ENCODE measurements around the gene NOSTRIN.

Gene NOSTRIN

DNA sequence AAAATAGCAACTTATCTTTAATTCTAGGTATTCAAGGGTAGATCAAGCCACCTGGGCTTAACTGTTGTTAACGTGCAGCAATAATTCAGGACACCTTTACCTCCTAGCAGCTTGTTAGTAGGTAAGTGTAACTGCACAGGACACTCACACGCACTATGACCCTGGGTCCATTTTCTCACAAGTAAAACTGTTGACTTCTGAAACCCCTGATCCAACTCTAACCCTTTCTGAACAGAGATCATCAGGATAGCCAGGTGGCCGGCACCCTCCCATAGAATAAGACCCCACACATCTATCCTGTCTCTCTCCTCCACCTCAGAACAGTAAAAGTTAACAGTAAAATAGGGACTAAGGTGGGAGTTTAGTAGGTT lies 87.2 kb downstream of the NOSTRIN start:
- no peak for DNase-seq

DNA sequence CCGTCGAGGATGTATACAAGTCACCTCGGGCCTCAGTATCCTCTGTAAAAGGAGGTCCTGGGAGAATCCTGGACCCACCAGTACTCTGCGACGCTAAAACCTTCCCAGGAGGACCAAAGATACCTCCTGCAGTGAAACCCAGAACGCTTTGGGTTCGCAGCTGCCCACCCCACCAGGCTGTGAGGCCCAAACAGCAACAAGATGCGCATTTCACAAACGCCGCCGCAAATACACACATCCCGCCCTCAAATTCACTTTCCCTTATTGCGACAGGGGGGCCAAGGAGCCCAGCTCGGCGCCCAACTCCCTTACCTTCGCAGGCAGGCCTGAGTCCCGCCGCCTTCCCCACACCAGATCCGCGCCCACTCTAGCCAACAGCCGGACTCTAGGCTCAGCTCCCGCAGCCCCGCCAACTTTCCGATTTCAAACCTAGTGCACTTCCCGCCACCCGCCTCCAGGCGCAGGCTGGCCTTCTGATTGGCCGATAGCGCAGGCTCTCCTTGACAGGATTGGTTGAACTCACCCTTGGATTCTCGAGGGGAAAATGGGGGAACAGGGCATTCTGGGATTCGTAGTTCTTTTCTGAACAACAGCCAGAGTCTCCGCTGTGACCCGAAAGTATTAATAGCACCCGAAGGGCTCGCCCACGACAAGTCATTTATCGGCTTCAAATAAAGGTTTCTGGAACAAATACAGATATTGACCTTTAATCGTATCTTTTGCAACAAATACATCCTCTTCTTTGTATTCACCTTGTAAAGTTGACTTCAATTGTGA lies 87.8 kb downstream of the NOSTRIN start, which contains the start of gene SPC25:
Gene SPC25, minus strand, starts transcription at position 425 of the 777 bp plus-strand sequence. CDS start 911 bp downstream, outside the sequence.
- DNase-seq: peak; percentile 94

DNA sequence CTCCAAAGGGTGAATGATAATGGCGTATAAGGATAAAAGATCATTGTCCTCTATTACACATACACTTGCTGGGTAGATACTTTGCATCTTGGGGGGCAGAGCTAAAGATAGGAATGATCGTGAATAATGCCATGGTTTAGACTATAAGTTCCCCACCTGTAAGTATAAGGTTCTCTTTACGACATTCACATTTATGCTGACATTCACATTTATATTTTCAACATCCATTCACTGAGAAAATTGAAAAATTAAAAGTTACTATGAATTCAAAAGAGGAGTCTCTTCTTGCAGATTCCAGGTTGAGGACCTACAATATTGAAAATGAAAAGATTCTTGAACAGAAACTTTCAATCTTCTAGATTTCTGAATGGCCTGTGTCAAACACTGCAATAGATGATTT lies 89.9 kb downstream of the NOSTRIN start:
- no peak for DNase-seq

DNA sequence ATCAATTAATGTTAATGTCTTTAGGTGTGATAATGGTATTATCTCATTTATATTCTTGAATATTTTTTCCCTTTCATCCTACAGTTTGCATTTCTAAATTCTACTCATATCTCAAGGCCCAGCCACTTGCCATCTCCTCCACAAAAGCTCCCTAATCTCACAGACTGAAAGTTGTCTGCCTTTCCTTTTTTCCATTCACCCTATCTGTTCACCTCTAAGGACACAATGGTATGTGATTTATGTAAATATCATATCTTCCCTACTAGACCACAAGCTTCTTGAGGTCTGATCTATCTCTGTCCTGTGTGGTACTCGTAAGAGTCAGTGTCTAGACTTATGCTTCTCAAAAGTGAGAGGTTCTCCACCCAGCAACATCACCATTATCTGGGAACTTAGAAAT lies 91.7 kb downstream of the NOSTRIN start:
- no peak for DNase-seq

DNA sequence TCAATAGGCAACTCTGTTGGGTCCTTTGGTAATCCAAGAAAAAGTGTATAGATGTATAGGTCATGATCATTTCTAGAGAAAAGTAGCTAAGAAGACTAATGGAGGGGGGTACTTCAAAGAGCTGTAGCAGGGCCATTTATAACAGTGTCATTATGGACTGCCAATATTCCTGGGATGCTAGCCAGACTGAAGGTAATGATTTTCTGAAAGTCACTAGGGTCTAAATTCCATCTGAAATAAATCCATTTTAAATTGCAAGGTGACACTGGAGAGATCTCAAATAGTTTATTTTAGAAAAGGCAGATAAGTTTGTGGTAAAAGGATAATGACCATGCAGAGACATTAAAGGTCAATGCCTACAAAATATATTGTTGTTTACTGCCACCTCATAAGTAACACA lies 92.3 kb downstream of the NOSTRIN start:
- DNase-seq: no peak

DNA sequence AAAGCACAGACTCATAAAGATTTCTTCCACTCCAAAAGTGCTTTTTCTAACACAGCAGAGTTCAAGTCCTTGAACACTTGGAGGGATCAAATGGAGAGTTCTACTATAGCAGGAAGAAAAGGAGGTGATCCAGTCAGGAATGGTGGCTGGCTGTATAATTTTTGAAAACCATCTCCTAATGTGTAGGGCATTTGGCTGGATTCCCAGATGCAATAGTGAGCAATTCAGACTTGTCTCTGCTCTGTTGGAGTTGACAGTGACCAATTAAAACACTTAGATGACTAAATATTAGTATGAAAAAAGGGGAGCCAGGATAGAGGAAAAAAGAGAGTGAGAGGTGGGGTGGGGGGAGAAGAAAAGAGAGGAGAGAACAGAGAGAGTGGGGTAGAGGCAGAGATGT lies 93.3 kb downstream of the NOSTRIN start:
- DNase-seq: no peak

DNA sequence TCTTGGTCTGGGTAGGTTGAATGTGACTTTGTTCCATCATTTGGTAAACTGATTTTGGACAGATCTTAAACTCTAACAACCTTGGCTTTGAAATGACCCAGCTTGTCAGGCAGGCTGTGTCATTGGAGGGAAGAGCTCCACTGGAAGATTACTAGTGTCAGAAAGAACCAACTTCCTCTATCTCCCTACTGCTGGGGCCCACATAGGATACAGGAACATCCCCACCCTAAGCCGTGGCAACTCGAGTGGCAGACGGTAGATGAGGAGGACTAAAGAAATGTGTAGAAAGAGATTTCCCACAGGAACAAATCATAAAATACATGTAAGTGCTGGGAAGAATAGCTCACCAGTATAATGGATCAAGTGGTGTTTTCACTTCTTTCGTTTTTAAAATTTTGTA lies 94.3 kb downstream of the NOSTRIN start:
- no peak for DNase-seq

DNA sequence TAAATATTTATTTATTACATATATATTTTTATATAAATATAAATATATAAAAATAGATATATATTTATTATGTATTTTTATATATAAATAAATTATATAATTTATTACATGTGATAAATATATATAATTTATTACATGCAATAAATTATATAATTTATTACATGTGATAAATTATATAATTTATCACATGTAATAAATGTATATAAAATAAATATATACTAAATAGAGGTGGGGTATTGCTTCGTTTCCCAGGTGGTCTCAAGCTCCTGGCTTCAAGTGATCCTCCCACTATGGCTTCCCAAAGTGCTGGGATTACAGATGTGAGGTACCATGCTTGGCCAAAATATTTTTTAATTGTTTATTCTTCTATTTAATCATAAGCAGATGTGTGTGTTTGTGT lies 95.0 kb downstream of the NOSTRIN start:
- DNase-seq: no peak

DNA sequence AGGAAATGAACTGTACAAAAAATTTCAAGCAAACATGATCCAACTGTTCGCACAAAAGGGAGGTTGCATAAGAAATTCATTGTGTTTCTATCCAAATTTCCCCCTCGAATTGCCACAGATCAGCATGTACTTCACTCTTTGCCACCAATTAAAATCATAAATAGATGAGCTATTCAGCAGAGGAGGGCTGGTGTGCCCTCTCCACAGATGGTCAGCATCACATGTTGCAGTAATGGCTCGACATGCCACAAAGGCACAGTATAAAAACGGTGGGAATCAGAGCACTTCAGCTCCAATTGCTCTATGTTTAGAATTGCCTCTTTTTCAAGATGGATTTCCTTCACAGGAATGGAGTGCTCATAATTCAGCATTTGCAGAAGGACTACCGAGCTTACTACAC lies 98.6 kb downstream of the NOSTRIN start, which contains the start of gene G6PC2:
Gene G6PC2, plus strand, starts transcription at position 289 of the 400 bp plus-strand sequence. Its CDS starts 41 bp downstream, at position 330.
- no peak for DNase-seq

DNA sequence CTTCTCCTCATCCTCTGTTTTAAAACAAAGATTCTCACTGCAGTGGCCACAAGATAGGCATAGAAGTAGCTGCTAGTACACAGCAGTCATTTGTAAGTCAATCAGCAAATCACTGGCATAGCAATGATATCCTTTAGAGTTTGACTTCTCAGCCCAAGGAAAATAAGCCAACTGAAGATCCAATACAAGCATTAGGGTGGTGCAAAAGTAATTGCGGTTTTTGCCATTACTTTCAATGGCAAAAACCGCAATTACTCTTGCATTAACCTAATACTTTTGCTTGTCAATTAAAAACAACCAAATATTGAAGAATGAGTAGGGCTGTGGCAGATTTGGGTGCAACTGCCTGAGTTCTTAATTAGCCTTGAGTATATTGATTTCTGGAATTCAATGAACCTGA lies 101.5 kb downstream of the NOSTRIN start:
- DNase-seq: no peak

DNA sequence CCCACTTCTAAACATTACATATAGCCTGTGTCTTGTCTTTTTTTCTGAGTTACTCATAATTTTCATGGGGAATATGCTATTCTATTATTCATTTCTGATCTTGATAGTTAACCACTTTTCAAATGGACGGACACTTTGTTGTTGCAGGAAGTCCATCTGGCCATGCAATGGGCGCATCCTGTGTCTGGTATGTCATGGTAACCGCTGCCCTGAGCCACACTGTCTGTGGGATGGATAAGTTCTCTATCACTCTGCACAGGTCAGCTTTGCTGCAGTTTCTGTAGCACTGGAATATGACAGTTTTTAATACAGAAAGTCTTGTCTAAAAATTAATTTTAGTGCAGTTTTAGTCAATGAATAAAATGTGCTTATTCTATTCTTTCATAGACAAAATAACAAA lies 101.9 kb downstream of the NOSTRIN start:
- DNase-seq: no peak

DNA sequence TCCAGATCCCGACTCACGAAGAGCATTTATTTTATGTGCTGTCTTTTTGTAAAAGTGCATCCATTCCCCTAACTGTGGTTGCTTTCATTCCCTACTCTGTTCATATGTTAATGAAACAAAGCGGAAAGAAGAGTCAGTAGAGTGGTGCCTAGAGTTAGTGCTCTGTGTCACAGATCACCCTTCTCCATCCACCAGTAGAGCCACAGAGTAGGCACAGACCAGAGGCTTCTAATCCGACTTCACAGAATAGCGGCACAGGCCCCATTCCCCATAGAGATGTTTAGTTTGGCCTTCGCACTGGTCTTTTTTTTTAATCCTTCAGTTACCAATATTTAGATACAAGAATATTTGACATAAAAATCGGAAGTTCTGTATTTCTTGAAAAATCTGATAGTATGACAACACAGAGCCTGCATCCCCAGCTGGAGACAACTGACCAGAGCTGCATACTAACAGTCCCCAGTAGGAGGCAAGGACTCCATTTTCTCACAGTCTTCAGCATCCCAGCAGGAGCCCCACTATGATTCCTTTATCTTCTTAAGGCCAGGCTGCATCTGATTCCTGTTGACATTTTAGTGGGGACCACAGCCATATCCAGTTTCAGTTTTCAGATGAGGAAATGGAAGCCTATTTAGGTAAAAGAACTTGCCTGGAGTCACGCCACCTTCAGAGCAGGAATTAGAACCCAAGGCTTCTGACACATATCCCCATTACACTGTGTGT lies 105.7 kb downstream of the NOSTRIN start:
- no peak for DNase-seq

DNA sequence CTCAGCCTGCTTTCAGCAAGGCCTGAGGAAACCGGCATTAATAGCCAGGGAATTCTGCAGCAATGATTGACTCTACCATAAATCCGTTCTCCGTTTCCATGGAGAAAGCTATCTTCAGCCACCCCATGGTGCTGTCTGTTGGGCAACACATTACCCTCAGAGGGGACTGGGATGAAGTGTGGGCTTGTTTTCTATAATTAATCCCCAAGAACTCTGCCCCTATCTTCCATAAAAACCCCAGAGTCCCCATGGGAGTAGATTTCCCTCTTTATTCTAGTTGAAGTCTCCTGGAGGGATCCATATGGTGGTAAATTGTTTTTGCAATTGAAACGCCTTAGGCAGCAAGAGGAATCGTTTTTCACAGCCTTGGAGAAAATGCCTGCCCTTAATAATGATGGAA lies 107.9 kb downstream of the NOSTRIN start:
- DNase-seq: peak; percentile 93 to 97

DNA sequence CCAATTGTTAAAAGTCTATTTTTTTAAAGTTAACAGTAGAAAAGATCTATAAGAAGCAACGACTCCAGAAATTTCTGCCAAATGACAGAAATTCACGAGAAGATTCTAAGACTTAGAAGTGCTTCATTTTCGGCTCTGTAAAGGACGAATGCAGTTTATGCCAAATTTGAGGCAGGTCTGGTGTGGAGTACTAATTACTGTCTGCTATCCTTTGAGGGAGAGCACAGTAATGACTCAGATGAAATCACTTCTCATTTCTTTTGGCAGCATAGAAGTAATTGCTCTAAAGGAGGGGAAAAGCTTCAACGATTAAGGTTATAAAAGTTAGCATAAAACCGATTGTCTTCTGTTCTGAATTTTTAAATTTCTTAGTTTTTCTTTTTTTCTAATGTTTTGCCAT lies 110.0 kb downstream of the NOSTRIN start:
- no peak for DNase-seq

DNA sequence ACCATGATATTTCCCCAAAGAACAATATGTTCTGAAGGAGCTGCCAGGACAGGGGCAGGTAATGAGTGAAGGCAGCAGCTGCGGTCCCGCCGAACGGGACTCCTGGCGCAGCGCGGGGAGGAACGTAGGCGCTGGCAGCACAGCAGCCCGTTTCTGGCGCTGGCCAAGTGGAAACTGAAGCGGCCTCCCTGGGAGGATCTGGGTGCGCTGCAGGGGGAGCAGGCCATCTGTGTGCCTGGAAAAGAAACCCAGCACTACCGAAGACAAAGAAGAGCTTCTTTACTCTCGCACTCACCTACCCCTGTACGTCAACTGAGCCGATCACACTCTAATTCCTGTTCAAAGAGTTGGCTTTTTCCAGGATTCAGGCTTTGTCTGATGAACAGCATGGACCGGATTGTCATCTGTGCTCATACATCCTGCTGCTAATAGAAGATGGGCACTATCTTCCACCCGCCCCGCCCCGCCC lies 110.5 kb downstream of the NOSTRIN start:
- DNase-seq: peak; percentile 74 to 88

DNA sequence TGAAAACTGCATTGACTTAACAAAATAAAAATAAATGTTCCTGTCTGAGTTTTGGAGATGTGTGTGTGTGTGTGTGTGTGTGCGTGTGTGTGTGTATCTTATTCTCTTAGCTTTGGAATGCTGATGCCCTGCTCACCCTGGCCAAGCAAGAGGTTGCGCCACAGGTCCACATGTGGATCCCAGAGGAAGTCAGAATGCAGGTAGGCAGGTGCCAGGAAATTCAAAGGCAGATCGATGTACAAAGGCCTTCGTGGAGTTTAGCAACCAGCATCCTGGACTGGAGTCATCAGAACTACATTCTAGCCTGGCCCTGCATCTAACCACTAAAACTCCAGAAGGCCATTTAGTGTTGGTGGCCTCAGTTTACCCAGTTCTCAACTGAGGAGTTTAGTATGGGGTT lies 111.1 kb downstream of the NOSTRIN start:
- DNase-seq: peak in 1 of 2 experiments; percentile 5
